Measurements from ENCODE around the gene PERP. TPM values are rescaled to one million over a fixed set of nuclear protein-coding genes. Genes with fewer than 3 reads are reported as not detected.

Gene PERP
- total RNA-seq, 1 experiment from 2014 or later = 348 TPM

DNA sequence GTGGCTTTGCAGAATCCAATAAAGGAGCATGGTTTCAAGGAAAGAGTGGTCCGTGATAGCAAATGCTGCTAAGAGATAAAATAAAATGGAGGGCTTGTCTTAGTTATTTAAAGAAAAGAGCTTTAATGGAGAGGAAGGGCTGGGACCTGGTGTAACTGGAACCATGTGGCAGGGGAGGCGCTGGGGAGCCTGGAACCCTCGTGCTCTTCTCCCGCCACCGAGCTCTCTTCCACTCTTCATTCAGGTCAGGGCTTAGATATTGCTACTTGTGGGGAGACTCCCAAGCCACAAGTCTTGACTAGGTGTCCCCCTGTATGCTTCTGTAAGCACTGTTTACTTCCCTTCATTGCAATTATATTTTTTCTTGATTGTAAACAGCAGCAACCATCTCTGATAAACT, 39.3 kb upstream of the PERP start:
- ChIA-PET POLR2A (no interaction called here), CTCF (no interaction called here)
- BruUV-seq (replicated peaks) = no TSS peak
- Histone ChIP-seq H3K36me3 (ENCODE audit: control insufficient read depth, insufficient read depth, low read length) (no peaks in the 10 kb centered on the region; the same call in 1 of the 2 replicates), H3K27me3 (ENCODE audit: control insufficient read depth, insufficient read depth, low read length) (peaks cover 8% of the 10 kb centered on the region; the same call in 1 of the 2 replicates), H3K27ac (ENCODE audit: low read length) (no peak overlapping the region), H3K9me3 (ENCODE audit: control insufficient read depth, insufficient read depth, low read depth, low read length) (no peaks in the 10 kb centered on the region), H3K4me3 (ENCODE audit: low read depth in 2 of 2, low read length in 2 of 2) (no peak overlapping the region), H3K4me1 (ENCODE audit: control insufficient read depth, insufficient read depth, low read length) (no peaks in the 10 kb centered on the region)
- no peak for DNase-seq (ENCODE audit: low read depth, low spot score)
- ATAC-seq = no peak
- in situ Hi-C loops (cut with HindIII; ENCODE audit: low pct_unique_long_range_greater_than_20kb, low sequenced_read_pairs) = no loop called here
- no peak for TF ChIP-seq POLR2AphosphoS5 (IDR thresholded peaks at IDR 0.05; ENCODE audit: low read depth, low read length)
- TF ChIP-seq, protein P1, sequence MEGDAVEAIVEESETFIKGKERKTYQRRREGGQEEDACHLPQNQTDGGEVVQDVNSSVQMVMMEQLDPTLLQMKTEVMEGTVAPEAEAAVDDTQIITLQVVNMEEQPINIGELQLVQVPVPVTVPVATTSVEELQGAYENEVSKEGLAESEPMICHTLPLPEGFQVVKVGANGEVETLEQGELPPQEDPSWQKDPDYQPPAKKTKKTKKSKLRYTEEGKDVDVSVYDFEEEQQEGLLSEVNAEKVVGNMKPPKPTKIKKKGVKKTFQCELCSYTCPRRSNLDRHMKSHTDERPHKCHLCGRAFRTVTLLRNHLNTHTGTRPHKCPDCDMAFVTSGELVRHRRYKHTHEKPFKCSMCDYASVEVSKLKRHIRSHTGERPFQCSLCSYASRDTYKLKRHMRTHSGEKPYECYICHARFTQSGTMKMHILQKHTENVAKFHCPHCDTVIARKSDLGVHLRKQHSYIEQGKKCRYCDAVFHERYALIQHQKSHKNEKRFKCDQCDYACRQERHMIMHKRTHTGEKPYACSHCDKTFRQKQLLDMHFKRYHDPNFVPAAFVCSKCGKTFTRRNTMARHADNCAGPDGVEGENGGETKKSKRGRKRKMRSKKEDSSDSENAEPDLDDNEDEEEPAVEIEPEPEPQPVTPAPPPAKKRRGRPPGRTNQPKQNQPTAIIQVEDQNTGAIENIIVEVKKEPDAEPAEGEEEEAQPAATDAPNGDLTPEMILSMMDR (IDR thresholded peaks at IDR 0.05) = no peak
- no peak for TF ChIP-seq TCF7L2 (IDR thresholded peaks at IDR 0.05; ENCODE audit: low read depth, low read length)
- TF ChIP-seq, protein P2, sequence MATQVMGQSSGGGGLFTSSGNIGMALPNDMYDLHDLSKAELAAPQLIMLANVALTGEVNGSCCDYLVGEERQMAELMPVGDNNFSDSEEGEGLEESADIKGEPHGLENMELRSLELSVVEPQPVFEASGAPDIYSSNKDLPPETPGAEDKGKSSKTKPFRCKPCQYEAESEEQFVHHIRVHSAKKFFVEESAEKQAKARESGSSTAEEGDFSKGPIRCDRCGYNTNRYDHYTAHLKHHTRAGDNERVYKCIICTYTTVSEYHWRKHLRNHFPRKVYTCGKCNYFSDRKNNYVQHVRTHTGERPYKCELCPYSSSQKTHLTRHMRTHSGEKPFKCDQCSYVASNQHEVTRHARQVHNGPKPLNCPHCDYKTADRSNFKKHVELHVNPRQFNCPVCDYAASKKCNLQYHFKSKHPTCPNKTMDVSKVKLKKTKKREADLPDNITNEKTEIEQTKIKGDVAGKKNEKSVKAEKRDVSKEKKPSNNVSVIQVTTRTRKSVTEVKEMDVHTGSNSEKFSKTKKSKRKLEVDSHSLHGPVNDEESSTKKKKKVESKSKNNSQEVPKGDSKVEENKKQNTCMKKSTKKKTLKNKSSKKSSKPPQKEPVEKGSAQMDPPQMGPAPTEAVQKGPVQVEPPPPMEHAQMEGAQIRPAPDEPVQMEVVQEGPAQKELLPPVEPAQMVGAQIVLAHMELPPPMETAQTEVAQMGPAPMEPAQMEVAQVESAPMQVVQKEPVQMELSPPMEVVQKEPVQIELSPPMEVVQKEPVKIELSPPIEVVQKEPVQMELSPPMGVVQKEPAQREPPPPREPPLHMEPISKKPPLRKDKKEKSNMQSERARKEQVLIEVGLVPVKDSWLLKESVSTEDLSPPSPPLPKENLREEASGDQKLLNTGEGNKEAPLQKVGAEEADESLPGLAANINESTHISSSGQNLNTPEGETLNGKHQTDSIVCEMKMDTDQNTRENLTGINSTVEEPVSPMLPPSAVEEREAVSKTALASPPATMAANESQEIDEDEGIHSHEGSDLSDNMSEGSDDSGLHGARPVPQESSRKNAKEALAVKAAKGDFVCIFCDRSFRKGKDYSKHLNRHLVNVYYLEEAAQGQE (IDR thresholded peaks at IDR 0.05; ENCODE audit: insufficient read depth in 1 of 2, low read depth in 2 of 2, low read length in 1 of 2) = no peak
- no peak for TF ChIP-seq SIN3A (IDR thresholded peaks at IDR 0.05; ENCODE audit: borderline replicate concordance, insufficient read depth, low read depth, low read length)
- intact Hi-C loops (cut with micrococcal nuclease; ENCODE audit: unreplicated experiment) = no loop called here

GRCh38 chr6:138145402-138145801, 38.2 kb upstream of the PERP start:
- ATAC-seq = no peak
- POLR2A ChIA-PET = interaction anchor here (0.7 kb wide), 1 partner anchor 60 kb away, joined by 3 read pairs; no protein-coding TSS in a partner anchor

More at GRCh38 chr6:138145402-138145801, 38.2 kb upstream of the PERP start:
- peaks cover 8% of the 10 kb centered on the region; the same call in 1 of the 2 replicates for H3K27me3 ChIP-seq (ENCODE audit: control insufficient read depth, insufficient read depth, low read length)
- intact Hi-C loops (cut with micrococcal nuclease; ENCODE audit: unreplicated experiment) (no loop called here), in situ Hi-C loops (cut with HindIII; ENCODE audit: low pct_unique_long_range_greater_than_20kb, low sequenced_read_pairs) (no loop called here)
- no peaks in the 10 kb centered on the region; the same call in 1 of the 2 replicates for H3K36me3 ChIP-seq (ENCODE audit: control insufficient read depth, insufficient read depth, low read length)
- H3K9me3 ChIP-seq (ENCODE audit: control insufficient read depth, insufficient read depth, low read depth, low read length) = no peaks in the 10 kb centered on the region
- DNase-seq (ENCODE audit: low read depth, low spot score) = no peak
- TF ChIP-seq TCF7L2 (IDR thresholded peaks at IDR 0.05; ENCODE audit: low read depth, low read length) (no peak), POLR2AphosphoS5 (IDR thresholded peaks at IDR 0.05; ENCODE audit: low read depth, low read length) (no peak), SIN3A (IDR thresholded peaks at IDR 0.05; ENCODE audit: borderline replicate concordance, insufficient read depth, low read depth, low read length) (no peak)
- TF ChIP-seq, protein P1 (IDR thresholded peaks at IDR 0.05) = no peak
- TF ChIP-seq, protein P2 (IDR thresholded peaks at IDR 0.05; ENCODE audit: insufficient read depth in 1 of 2, low read depth in 2 of 2, low read length in 1 of 2) = no peak
- CTCF ChIA-PET = no interaction called here
- H3K4me1 ChIP-seq (ENCODE audit: control insufficient read depth, insufficient read depth, low read length) = no peaks in the 10 kb centered on the region
- BruUV-seq (replicated peaks) = no TSS peak
- H3K27ac ChIP-seq (ENCODE audit: low read length) = no peak overlapping the region
- H3K4me3 ChIP-seq (ENCODE audit: low read depth in 2 of 2, low read length in 2 of 2) = no peak overlapping the region
